Measurements from ENCODE around the gene ARHGEF4. TPM values are rescaled to one million over a fixed set of nuclear protein-coding genes. Genes with fewer than 3 reads are reported as not detected.

Gene ARHGEF4
- total RNA-seq, 1 experiment from 2014 or later: 12.6 TPM

DNA sequence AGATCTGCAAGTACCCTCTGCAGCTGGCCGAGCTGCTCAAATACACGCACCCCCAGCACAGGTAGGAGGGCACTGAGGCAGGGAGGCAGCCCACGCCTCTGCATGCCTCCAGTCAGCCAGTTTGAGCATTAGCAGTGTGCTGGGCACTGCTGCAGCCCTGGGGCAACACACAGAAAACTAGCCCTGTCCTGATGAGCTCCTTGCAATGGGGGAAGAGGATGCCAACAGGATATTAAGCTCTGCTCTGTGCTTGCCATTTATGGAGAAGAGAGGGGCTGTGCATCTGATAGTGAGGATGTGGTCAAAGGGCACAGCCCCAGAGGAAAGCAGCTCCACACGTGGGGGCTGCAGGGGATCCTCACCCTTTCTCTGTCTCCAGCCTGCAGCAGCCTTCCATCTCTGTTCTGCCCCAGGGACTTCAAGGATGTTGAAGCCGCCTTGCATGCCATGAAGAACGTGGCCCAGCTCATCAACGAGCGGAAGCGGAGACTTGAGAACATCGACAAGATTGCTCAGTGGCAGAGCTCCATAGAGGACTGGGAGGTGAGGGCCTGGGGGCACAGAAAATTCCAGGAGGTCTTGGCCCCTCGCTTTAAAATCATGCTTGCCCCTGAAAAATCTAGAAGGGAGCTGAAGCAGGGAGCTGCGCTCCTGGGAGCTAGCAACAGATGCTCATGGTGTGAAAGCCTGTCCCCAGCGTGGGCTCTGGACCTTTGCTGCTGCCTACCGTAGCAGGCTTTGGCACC lies 204.9 kb downstream of the ARHGEF4 start:
- H3K4me1 Mint-ChIP-seq: peaks cover 9% of the 10 kb centered on the region in 2 experiments
- no peak for TF ChIP-seq CTCF (conservative IDR thresholded peaks at IDR 0.05)
- Histone ChIP-seq H3K4me2 (ENCODE audit: insufficient read depth, insufficient read length, low read length) (no peak overlapping the region), H2BK5ac (ENCODE audit: insufficient read length, low read length) (no peak overlapping the region), H4K5ac (ENCODE audit: insufficient read length, low read depth, low read length) (no peak overlapping the region), H3K23me2 (ENCODE audit: insufficient read length, low read depth, low read length, poor library complexity, severe bottlenecking) (no peaks in the 10 kb centered on the region), H2BK120ac (ENCODE audit: low read depth, low read length, poor library complexity, severe bottlenecking) (no peak overlapping the region), H2BK20ac (ENCODE audit: low read depth, low read length, poor library complexity, severe bottlenecking) (no peak overlapping the region), H3K79me2 (ENCODE audit: insufficient read depth, low read length) (no peaks in the 10 kb centered on the region), H3K27me3 (ENCODE audit: insufficient read depth, low read length) (no peaks in the 10 kb centered on the region), H3K27ac (ENCODE audit: insufficient read length, low read depth, low read length) (no peak overlapping the region), H2BK15ac (ENCODE audit: low read depth, low read length) (no peak overlapping the region), H3K9ac (ENCODE audit: extremely low read depth, insufficient read length, low read length) (no peak overlapping the region), H2AFZ (ENCODE audit: low read length) (no peak overlapping the region), H3K4ac (ENCODE audit: low read depth, low read length) (no peak overlapping the region), H3K18ac (ENCODE audit: insufficient read length, low read depth, low read length) (no peak overlapping the region), H3K14ac (ENCODE audit: insufficient read depth, low read length) (no peak overlapping the region), H3K56ac (ENCODE audit: insufficient read length, low read depth, low read length) (no peak overlapping the region), H3K4me1 (ENCODE audit: insufficient read depth, low read length) (no peaks in the 10 kb centered on the region), H2AK5ac (ENCODE audit: insufficient read length, low read length) (no peak overlapping the region), H4K20me1 (ENCODE audit: control insufficient read depth, insufficient read depth, insufficient read length) (peaks cover 2% of the 10 kb centered on the region), H3K9me3 (ENCODE audit: control insufficient read depth, low read depth, low read length) (no peaks in the 10 kb centered on the region), H3T11ph (ENCODE audit: low read length) (no peak overlapping the region), H4K91ac (ENCODE audit: insufficient read length, low read depth, low read length) (no peak overlapping the region), H3K23ac (ENCODE audit: insufficient read length, low read depth, low read length) (no peak overlapping the region), H4K8ac (replicated peaks; ENCODE audit: insufficient read length, low read depth, low read length) (no peak overlapping the region), H2BK12ac (ENCODE audit: insufficient read length, low read depth, low read length) (no peak overlapping the region), H3K79me1 (ENCODE audit: insufficient read depth, low read depth, low read length, poor library complexity, severe bottlenecking) (no peaks in the 10 kb centered on the region)
- H3K9me3 Mint-ChIP-seq: no peaks in the 10 kb centered on the region; a peak in 1 of 5 replicates
- no CpG with 5 or more reads among the region's 14 CpGs for WGBS (ENCODE audit: extremely low coverage, insufficient read length, low lambda C conversion rate)
- peaks cover 4% of the 10 kb centered on the region for H3K27me3 Mint-ChIP-seq (ENCODE audit: low read depth)
- no peak overlapping the region for H3K4me3 Mint-ChIP-seq
- no peak for DNase-seq
- H3K36me3 Mint-ChIP-seq (ENCODE audit: insufficient read depth in 1 of 3, low read depth in 3 of 3): peaks cover 0 to 5% (median 4%) of the 10 kb centered on the region in 3 experiments; a peak in 5 of 7 replicates
- peak overlapping the region; percentile 25 to 75 (median 46); a peak in 4 of 7 replicates for H3K27ac Mint-ChIP-seq
